Measurements from ENCODE around the gene PAK3.

PAK3 gene

DNA sequence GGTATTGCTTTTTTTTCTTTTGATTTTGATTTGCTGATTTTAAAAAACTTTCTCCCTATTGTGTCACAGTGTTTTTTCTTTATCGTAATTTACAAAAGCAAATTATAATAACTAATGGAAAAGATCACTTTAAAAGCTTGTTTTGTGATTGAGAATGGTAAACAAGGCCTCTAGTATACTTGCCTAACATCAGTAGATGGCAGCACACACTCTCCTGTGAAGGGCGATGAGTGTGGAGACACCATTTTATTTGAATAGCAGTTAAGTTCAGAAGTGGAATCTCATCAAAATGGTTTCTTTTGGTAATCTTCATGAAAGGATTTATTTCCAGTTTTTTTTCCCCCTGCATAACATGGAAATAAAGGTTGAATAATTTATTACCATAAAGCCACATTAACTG lies 72.3 kb downstream of the PAK3 start:
- no peak overlapping the region for H3K4me3 Mint-ChIP-seq
- H3K9me3 Mint-ChIP-seq, result no peaks in the 10 kb centered on the region
- H3K27ac Mint-ChIP-seq, result no peak overlapping the region
- peaks cover 44% of the 10 kb centered on the region for H3K27me3 Mint-ChIP-seq
- DNase-seq, result no peak
- no peaks in the 10 kb centered on the region for H3K36me3 Mint-ChIP-seq (ENCODE audit: low read depth)
- peaks cover 18% of the 10 kb centered on the region for H3K4me1 Mint-ChIP-seq (ENCODE audit: low read depth)

DNA sequence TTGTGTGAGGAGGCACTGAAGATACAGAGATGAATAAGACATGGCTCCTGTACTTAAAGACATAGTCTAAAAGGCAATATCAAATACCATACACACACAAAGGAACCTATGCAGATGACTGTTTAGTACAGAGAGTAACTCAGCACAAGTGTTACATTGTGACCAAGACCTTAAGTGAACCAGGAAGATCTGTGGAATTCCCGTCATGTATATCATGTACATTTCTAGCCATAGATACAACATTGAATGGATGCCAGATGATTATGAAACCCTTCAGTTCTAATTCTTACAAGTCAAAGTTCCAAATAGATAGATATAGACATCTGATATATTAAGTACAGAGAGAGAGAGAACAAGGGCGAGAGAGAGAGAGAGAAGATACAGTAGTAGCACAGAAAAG lies 73.2 kb downstream of the PAK3 start:
- Mint-ChIP-seq H3K9me3 (no peaks in the 10 kb centered on the region), H3K4me1 (ENCODE audit: low read depth) (peaks cover 18% of the 10 kb centered on the region), H3K27ac (no peak overlapping the region), H3K4me3 (no peak overlapping the region), H3K36me3 (ENCODE audit: low read depth) (no peaks in the 10 kb centered on the region), H3K27me3 (peaks cover 40% of the 10 kb centered on the region)
- no peak for DNase-seq

DNA sequence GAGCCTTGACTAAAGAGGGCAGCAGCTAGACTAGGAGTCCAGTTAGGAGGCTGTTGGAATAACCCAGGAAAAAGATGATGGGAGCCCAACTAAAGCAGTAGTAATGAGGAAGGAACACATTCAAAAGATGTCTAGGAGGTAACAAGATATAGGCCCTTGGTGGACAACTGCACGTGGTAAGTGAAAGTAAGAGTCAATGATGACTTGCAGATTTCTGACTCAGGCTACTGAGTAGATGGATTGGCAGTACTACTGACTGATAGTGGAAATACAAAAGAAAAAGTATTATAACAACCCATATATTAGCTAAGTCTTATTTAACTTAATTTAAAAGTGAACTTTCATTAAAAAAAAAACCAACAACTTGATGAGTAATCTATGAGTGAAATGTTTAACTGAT lies 74.0 kb downstream of the PAK3 start:
- Mint-ChIP-seq H3K27ac (no peak overlapping the region), H3K36me3 (ENCODE audit: low read depth) (no peaks in the 10 kb centered on the region), H3K4me3 (no peak overlapping the region), H3K27me3 (peaks cover 35% of the 10 kb centered on the region), H3K9me3 (no peaks in the 10 kb centered on the region), H3K4me1 (ENCODE audit: low read depth) (peaks cover 18% of the 10 kb centered on the region)
- DNase-seq, result no peak

DNA sequence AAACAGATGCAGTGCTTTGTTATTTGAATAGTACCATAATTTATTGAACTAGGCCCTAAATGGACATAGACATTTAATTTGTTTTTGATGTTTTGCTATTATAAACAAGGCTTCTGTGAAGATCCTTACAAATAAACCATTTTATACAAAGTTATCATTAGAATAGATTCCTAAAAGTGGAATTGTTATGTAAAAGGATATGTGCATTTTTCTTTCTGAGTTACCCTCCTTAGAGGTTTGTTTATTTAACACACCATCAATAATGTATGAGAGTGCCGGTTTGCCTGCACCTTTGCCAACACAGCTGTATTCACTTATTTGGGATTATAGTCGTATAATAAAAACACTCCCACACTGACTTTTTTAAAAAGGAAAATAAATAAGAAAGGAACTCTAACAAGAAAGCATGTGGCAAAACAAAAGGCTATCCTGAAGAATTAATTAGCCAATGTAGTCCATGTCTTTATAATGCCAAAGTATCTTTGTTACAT lies 84.8 kb downstream of the PAK3 start:
- Mint-ChIP-seq H3K9me3 (no peaks in the 10 kb centered on the region), H3K27ac (no peak overlapping the region), H3K4me3 (no peak overlapping the region), H3K27me3 (peaks cover 24% of the 10 kb centered on the region), H3K4me1 (ENCODE audit: low read depth) (no peaks in the 10 kb centered on the region), H3K36me3 (ENCODE audit: low read depth) (no peaks in the 10 kb centered on the region)
- no peak for DNase-seq

DNA sequence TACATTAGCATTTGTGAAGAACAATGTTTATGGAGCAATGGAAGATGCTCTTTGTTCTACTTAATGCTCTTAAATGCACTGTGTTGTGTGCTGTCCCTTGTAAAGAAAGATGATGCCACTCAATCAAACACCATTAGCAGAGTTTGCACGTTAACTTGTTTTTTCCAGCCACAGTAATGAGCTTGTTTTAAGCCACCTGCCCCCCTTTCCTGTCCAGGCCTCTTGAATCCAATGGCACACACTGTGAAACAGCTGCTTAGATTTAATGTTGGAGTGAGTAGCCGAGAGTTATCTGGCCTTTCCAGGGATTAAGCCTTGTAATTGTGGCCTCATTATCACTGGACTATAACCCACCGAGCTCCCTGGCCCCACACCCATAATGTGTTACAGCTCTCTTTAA lies 86.0 kb downstream of the PAK3 start:
- DNase-seq, result no peak
- no peaks in the 10 kb centered on the region for H3K36me3 Mint-ChIP-seq (ENCODE audit: low read depth)
- H3K4me1 Mint-ChIP-seq (ENCODE audit: low read depth), result no peaks in the 10 kb centered on the region
- H3K4me3 Mint-ChIP-seq, result no peak overlapping the region
- no peak overlapping the region for H3K27ac Mint-ChIP-seq
- H3K9me3 Mint-ChIP-seq, result no peaks in the 10 kb centered on the region
- peaks cover 30% of the 10 kb centered on the region for H3K27me3 Mint-ChIP-seq

DNA sequence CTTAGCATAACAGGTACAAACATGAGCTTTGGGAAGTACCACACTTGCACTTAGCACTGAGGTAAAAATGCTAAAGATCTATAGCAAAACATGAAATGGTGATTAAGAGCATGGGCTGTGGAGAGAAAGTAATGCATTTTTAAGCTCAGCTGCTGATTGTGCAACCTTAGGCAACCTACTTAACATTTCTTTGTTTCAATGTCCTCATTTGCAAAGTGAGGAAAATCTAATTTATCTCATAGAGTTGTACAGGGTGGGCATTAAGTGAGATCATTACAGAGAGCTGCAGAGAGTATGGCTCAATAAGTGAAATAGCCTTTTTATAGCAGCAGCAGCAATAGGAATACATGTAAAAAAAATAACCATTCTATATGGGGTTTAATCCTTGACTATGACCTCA lies 87.0 kb downstream of the PAK3 start:
- DNase-seq, result no peak
- H3K27ac Mint-ChIP-seq, result no peak overlapping the region
- H3K27me3 Mint-ChIP-seq, result peaks cover 35% of the 10 kb centered on the region
- no peaks in the 10 kb centered on the region for H3K36me3 Mint-ChIP-seq (ENCODE audit: low read depth)
- H3K4me3 Mint-ChIP-seq, result no peak overlapping the region
- H3K4me1 Mint-ChIP-seq (ENCODE audit: low read depth), result no peaks in the 10 kb centered on the region
- H3K9me3 Mint-ChIP-seq, result no peaks in the 10 kb centered on the region

DNA sequence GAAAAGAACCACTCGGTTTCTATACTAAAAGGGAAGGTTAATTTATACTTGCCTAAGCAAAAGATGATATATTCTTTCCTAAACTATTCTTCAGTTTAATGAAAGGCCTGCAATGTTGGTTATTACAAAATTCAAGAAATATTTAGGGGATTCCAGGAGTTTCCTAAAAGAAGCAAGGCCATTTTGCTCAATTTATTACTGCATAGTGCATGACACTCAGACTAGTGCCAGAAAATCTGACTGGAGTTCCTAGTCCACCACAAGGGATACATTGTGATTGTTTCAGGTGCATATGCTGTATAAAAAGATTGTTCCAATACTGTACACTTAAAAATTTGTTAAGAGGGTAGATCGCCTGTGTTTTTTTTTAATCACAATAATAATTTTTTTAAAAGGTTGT lies 95.6 kb downstream of the PAK3 start:
- H3K4me3 Mint-ChIP-seq, result no peak overlapping the region
- H3K27ac Mint-ChIP-seq, result no peak overlapping the region
- no peaks in the 10 kb centered on the region for H3K9me3 Mint-ChIP-seq
- peaks cover 1% of the 10 kb centered on the region for H3K4me1 Mint-ChIP-seq (ENCODE audit: low read depth)
- no peaks in the 10 kb centered on the region for H3K36me3 Mint-ChIP-seq (ENCODE audit: low read depth)
- peaks cover 42% of the 10 kb centered on the region for H3K27me3 Mint-ChIP-seq
- no peak for DNase-seq

DNA sequence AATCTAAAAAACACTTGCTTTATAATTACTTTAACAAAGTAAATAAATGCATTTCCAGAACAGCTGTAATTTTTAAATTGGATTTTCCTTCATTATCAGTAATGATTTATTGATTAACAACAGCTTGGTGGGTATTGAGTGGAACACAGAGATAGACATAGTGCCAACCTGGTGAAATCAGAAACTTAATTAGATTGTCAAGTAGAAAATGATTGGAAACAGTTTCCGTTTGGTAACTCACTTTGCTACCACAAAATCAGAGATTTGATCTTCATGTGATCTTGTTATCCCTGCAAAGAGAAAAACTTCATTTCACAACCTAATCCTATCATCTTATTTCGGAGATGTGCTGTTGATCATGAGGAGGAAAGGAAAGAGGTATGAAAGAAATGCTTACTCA lies 103.5 kb downstream of the PAK3 start:
- no peak for DNase-seq
- Mint-ChIP-seq H3K27me3 (peaks cover 61% of the 10 kb centered on the region), H3K9me3 (no peaks in the 10 kb centered on the region), H3K27ac (no peak overlapping the region), H3K4me1 (ENCODE audit: low read depth) (peaks cover 1% of the 10 kb centered on the region), H3K4me3 (no peak overlapping the region), H3K36me3 (ENCODE audit: low read depth) (no peaks in the 10 kb centered on the region)

DNA sequence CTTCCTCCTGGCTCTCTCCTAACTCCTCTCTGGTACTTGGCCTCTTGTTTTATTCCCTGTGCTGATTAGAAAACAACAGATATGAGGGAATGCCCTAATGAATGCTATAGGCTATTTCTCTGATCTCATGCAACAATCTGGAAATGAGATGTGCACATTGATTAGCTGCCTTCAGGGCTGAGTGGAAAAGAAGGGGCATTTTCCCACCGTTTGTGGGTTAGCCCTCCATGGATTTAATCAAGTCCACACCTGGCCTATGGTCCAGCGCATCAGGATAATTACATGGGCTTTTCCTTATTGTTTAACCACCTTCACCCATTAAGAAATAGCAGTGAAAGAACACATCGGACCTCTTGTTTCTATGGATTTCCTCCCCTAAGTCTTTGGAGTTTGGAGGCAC lies 104.3 kb downstream of the PAK3 start:
- Mint-ChIP-seq H3K9me3 (no peaks in the 10 kb centered on the region), H3K4me3 (no peak overlapping the region), H3K4me1 (ENCODE audit: low read depth) (no peaks in the 10 kb centered on the region), H3K36me3 (ENCODE audit: low read depth) (no peaks in the 10 kb centered on the region), H3K27ac (no peak overlapping the region), H3K27me3 (peaks cover 63% of the 10 kb centered on the region)
- no peak for DNase-seq

DNA sequence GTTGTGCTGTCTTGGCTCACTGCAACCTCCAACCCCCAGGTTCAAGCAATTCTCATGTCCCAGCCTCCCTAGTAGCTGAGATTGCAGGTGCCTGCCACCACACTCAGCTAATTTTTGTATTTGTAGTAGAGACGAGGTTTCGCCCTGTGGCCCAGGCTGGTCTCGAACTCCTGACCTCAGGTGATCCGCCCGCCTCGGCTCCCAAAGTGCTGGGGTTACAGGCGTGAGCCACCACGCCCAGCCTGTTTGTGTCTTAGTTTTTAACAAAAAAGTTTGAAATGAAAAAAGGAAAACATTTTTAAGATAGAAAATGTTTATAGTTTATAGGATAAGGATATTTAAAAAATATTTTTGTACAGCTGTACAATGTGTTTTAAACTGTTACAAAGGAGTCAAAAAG lies 111.9 kb downstream of the PAK3 start:
- H3K9me3 Mint-ChIP-seq, result no peaks in the 10 kb centered on the region
- no peak for DNase-seq
- no peak overlapping the region for H3K4me3 Mint-ChIP-seq
- no peaks in the 10 kb centered on the region for H3K36me3 Mint-ChIP-seq (ENCODE audit: low read depth)
- H3K27ac Mint-ChIP-seq, result no peak overlapping the region
- peaks cover 51% of the 10 kb centered on the region for H3K27me3 Mint-ChIP-seq
- no peaks in the 10 kb centered on the region for H3K4me1 Mint-ChIP-seq (ENCODE audit: low read depth)

DNA sequence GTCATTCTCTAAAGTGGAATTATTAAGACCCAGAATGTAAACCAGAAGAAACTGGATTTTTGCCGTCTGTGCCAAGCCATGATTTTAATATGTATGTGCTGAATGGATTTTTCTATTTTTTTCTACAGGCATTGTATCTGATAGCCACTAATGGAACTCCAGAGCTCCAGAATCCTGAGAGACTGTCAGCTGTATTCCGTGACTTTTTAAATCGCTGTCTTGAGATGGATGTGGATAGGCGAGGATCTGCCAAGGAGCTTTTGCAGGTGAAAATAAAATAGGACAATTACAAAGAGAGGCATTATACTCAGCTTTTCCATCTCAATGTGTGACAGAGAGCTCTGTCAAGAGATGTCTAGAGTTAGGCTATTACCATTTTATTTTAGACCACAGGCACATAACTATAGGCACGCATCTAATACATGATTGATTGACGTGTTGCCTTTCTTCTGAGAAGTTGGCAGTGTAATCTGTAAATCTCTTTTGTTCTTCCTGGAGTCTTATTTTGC lies 120.4 kb downstream of the PAK3 start:
- Mint-ChIP-seq H3K27ac (no peak overlapping the region), H3K36me3 (ENCODE audit: low read depth) (no peaks in the 10 kb centered on the region), H3K4me3 (no peak overlapping the region), H3K9me3 (no peaks in the 10 kb centered on the region), H3K4me1 (ENCODE audit: low read depth) (no peaks in the 10 kb centered on the region), H3K27me3 (peaks cover 31% of the 10 kb centered on the region)
- DNase-seq, result no peak

DNA sequence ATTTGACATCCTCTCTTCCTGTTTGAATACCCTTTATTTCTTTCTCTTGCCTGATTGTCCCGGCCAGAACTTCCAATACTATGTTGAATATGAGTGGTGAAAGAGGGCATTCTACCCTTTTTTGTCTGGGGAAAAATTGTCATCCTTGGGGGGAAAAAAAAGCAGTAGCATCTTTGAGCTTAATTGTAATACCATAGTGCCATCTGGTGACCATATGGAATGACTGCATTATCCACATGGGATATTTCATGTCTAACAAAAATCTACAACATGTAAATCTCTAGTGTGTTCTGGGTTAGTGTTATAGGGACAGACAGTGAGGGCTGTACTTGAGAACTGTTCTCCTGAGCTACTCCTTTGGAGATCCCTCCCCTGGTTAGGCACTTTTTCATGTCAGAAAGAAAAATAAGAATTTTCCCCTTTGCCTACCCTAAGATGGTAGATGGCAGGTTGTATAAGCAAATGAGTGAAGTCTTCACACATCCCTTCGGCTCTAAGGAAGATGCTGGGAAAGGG lies 148.3 kb downstream of the PAK3 start:
- Mint-ChIP-seq H3K9me3 (no peaks in the 10 kb centered on the region), H3K36me3 (ENCODE audit: low read depth) (no peaks in the 10 kb centered on the region), H3K27ac (no peak overlapping the region), H3K27me3 (peaks cover 70% of the 10 kb centered on the region), H3K4me3 (no peak overlapping the region), H3K4me1 (ENCODE audit: low read depth) (no peaks in the 10 kb centered on the region)
- DNase-seq, result no peak

DNA sequence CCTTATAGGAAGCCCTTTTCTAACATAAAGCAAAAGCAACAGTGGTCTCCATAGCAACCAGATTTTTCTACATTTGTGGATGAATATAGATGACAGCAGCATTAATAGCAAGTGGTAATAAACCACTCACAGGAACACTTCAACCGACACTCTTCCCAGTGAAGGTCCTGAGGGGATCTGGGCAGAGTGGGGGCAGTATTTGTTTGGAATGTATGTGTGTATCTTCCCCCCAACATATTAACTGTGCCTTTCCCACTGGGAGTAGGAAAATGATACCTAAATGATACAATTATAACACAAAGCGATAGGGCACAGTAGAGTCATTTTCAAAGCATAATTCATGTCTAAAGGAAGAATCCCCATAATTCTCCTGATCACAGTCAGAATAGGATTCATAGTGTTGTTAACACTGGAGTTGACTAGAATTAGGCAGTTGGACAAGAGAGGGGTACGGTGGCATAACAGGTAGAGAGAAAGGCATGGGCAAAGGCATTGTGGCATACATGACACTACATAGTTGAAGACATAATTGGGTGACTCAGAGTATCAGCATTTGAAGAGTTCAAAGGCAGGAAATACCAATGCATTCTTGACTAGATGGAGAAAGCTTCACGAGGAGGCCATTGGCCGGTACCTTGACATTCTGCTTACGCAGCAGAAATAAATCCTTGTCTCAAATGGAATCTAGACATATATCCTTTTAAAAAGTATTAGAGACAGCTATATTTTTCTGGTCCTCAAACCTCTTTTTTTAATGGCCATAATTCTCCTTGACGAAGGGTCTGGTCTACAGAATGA lies 159.1 kb downstream of the PAK3 start:
- Mint-ChIP-seq H3K27ac (no peak overlapping the region), H3K36me3 (ENCODE audit: low read depth) (no peaks in the 10 kb centered on the region), H3K4me1 (ENCODE audit: low read depth) (no peaks in the 10 kb centered on the region), H3K4me3 (no peak overlapping the region), H3K9me3 (no peaks in the 10 kb centered on the region), H3K27me3 (peaks cover 29% of the 10 kb centered on the region)
- no peak for DNase-seq

DNA sequence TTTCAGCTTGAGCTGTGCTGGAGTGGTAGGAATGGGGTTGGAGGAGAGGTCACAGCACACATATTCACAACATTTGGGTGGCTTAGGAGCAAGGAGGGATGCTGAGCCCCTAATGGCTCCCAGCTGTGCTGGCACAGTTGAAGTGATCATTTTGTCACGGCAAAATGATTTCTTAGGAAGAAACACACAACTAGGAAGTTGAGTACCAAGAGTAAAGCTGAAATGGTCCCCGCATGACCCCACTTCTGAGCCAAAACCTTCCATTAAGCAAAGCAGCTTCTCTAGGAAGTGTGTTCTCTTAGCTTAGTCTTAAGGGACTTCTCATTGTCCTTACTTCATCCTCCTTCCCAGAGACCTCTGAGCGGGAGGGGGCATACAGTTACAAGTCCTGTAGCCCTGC lies 161.7 kb downstream of the PAK3 start:
- no peak for DNase-seq
- Mint-ChIP-seq H3K9me3 (no peaks in the 10 kb centered on the region), H3K4me1 (ENCODE audit: low read depth) (no peaks in the 10 kb centered on the region)

DNA sequence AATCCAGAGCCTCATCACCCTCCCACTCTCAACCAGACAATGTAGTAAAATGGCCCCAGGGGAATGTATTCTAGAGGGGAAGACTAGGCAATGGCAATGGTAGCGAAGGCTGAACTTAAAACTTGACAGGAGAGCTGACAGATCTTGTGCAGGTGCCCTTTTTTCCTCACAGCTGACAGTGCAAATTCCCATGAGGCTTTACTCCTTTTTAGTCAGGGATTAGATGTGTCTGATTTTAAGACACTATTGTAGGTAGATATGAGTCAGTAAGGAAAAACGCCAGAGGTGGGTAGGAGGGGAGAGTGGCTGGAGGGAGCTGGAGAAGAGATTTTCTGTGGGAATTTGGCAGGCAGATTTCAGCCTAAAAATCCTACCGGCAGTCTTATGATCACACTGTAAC lies 163.6 kb downstream of the PAK3 start:
- no peak overlapping the region for H3K4me3 Mint-ChIP-seq
- no peak overlapping the region for H3K27ac Mint-ChIP-seq
- no peak for DNase-seq
- H3K27me3 Mint-ChIP-seq, result peaks cover 37% of the 10 kb centered on the region
- no peaks in the 10 kb centered on the region for H3K9me3 Mint-ChIP-seq
- no peaks in the 10 kb centered on the region for H3K36me3 Mint-ChIP-seq (ENCODE audit: low read depth)
- no peaks in the 10 kb centered on the region for H3K4me1 Mint-ChIP-seq (ENCODE audit: low read depth)

More for the DNA sequence above, 161.7 kb downstream of the PAK3 start:
- Mint-ChIP-seq H3K4me3 (no peak overlapping the region), H3K27me3 (peaks cover 36% of the 10 kb centered on the region), H3K36me3 (ENCODE audit: low read depth) (no peaks in the 10 kb centered on the region), H3K27ac (no peak overlapping the region)
